ENCODE measurements around the gene C12orf60.

The C12orf60 gene

DNA sequence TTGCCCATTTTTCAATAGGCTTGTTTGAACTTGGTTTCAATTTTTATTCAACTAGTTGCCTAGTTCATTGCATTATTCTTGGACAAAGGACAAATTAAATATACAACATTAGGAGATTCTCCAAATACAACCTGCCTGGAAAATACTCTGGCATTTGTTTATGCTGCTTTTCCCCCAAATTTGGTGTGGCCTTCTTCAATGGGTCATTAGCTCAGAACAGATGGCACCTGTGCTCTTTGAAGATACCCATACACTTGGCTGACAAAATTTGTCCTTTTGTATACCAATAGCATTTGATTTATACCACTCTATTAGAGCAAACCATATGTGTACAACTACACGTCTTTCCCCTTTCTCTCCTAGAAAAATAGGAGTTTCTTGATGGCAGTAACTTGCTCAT, 35.9 kb upstream of the C12orf60 start:
- Histone ChIP-seq H3K4me3 (peak overlapping the region in 1 of 2 donors; percentile 94), H3K27me3 (no peaks in the 10 kb centered on the region), H3K27ac (no peak overlapping the region), H3K36me3 (peaks cover 0 to 17% (median 5%) of the 10 kb centered on the region in 3 donors), H3K4me1 (peaks cover 0 to 33% (median 4%) of the 10 kb centered on the region in 4 donors), H3K9me3 (peaks cover 0 to 8% (median 0%) of the 10 kb centered on the region in 3 donors)
- DNase-seq: no peak
- intact Hi-C loops (cut with DNase I; ENCODE audit: low total_unique reads): no loop called here
- no peak for TF ChIP-seq CTCF (IDR thresholded peaks at IDR 0.05)

- H3K4me3 ChIP-seq: peak overlapping the region; percentile 80 to 94
- DNase-seq: no peak
- intact Hi-C loops (cut with DNase I; ENCODE audit: low total_unique reads): no loop called here
- H3K9me3 ChIP-seq: peaks cover 0 to 8% (median 0%) of the 10 kb centered on the region in 3 donors
- no peaks in the 10 kb centered on the region for H3K27me3 ChIP-seq
- no peak for TF ChIP-seq CTCF (IDR thresholded peaks at IDR 0.05)
- peaks cover 0 to 40% (median 4%) of the 10 kb centered on the region in 4 donors for H3K4me1 ChIP-seq
- peak overlapping the region; percentile 96 to 97 for H3K27ac ChIP-seq
- H3K36me3 ChIP-seq: peaks cover 0 to 15% (median 5%) of the 10 kb centered on the region in 3 donors
Observed at GRCh38 chr12:14768823-14769405, 34.6 kb upstream of the C12orf60 start.

DNA sequence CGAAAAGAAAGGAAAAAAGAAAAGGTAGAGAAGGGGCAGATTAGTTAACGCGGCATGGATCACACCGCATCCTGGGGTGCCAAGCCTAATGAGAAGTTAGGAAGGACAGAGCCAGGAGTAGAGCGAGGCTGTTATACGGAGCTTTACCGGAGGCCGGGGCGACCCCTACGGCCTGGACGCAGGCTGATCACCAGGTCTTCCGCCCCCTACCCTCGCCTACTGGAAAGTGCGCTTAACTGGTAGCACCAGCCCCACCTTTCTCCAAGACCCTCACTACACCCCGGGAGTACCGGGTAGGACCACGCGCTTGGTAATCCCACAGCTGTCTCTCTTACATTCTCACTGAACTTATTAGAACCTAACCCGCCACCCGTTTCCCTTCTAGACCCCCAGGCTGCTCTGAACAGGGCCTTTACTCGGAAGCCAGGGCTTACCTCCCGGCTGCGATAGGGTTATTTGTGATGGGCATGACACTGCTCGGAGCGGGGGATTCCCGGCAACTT, 34.0 kb upstream of the C12orf60 start:
- Histone ChIP-seq H3K27me3 (no peaks in the 10 kb centered on the region), H3K4me3 (peak overlapping the region; percentile 80 to 94), H3K36me3 (peaks cover 0 to 15% (median 5%) of the 10 kb centered on the region in 3 donors), H3K4me1 (peaks cover 0 to 40% (median 4%) of the 10 kb centered on the region in 4 donors), H3K9me3 (peaks cover 0 to 8% (median 0%) of the 10 kb centered on the region in 3 donors), H3K27ac (peak overlapping the region; percentile 96 to 97)
- intact Hi-C loops (cut with DNase I; ENCODE audit: low total_unique reads): no loop called here
- TF ChIP-seq CTCF (IDR thresholded peaks at IDR 0.05): no peak
- DNase-seq: no peak

GRCh38 chr12:14769969-14770495, 33.4 kb upstream of the C12orf60 start:
- intact Hi-C loops (cut with DNase I; ENCODE audit: low total_unique reads): no loop called here
- H3K4me1 ChIP-seq: peaks cover 0 to 40% (median 4%) of the 10 kb centered on the region in 4 donors
- H3K36me3 ChIP-seq: peaks cover 0 to 15% (median 5%) of the 10 kb centered on the region in 3 donors
- no peaks in the 10 kb centered on the region for H3K27me3 ChIP-seq
- peak overlapping the region; percentile 96 to 97 for H3K27ac ChIP-seq
- peak; percentile 74 to 91 for TF ChIP-seq CTCF (IDR thresholded peaks at IDR 0.05)
- H3K9me3 ChIP-seq: peaks cover 0 to 8% (median 0%) of the 10 kb centered on the region in 3 donors
- DNase-seq: peak; percentile 78 to 90
- peak overlapping the region; percentile 80 to 94 for H3K4me3 ChIP-seq

GRCh38 chr12:14770496-14771461, 32.7 kb upstream of the C12orf60 start:
- peak overlapping the region; percentile 96 to 97 for H3K27ac ChIP-seq
- TF ChIP-seq CTCF (IDR thresholded peaks at IDR 0.05): no peak
- no peaks in the 10 kb centered on the region for H3K27me3 ChIP-seq
- H3K4me3 ChIP-seq: peak overlapping the region; percentile 80 to 94
- peaks cover 0 to 40% (median 5%) of the 10 kb centered on the region in 4 donors for H3K4me1 ChIP-seq
- intact Hi-C loops (cut with DNase I; ENCODE audit: low total_unique reads): no loop called here
- DNase-seq: peak; percentile 98
- H3K36me3 ChIP-seq: peaks cover 0 to 11% (median 5%) of the 10 kb centered on the region in 3 donors
- H3K9me3 ChIP-seq: peaks cover 0 to 5% (median 0%) of the 10 kb centered on the region in 3 donors

All from tibial artery (tissue), 4 donors.